GM18505 (cell line): ENCODE results near the gene VAMP5.
"Not testable (repeated sequence)": the region's sequence is repeated elsewhere in the genome, so short reads cannot be mapped to it uniquely, and the experiment has no call there.

Source experiments
- ATAC-seq: cut with Tn5 transposase; IDR thresholded peaks from one replicate; pipeline ENCODE4 v1.9.1; 2021; ENCODE audit not compliant: unreplicated experiment
- POLR2A ChIP-seq: IDR thresholded peaks from 4 replicates; pipeline ENCODE4 v1.6.1; 2011; ENCODE audit warnings: borderline replicate concordance; ENCODE audit not compliant: insufficient read depth, insufficient read length; ENCODE audit errors: extremely low read depth

VAMP5 gene

DNA sequence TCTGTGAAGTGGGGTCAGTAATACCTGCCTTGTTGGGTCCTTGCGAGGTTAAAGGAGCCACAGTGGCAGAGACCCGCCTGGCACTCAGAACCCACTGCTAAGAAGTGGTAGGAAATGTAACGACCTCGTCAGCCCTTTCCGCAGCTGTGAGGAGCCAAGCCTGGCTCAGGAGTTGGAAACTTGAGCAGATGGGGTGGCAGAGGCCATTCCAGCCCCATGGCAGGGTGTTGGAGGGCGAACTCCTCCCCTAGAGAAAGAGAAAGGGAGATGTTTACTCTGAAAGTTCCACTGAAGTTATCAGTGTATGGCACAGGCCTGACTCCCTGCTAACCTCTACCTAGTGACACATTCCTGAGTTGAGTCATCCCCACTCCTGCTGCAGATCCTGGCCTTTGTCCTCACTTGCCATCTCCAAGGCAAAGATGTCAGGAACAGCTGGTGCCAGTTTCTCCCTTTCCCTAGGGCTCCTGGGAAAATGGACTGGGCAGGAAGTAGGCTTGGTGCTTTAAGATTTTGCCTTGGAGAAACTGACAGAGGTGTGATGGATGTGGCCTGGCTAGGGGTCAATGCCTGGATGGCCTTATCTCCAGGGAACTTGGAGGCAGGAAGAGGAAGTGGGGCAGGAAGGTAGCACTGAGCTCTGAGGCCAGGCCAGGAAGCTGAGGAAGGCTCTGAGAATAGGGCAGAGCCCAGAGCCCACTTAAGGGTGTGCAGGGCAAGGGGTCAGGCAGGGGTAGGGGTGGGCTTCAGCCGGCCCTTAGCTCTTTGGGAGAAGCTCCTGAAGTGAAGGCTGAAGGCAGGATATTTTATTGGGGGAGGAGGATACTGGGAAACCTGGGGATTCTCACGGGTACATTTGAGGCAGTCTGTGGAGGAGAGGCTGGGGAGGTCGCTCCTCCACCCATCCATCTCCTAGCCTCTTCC, 888 bp downstream of the VAMP5 start:
- peak; percentile 42 for ATAC-seq
- no peak for TF ChIP-seq POLR2A

DNA sequence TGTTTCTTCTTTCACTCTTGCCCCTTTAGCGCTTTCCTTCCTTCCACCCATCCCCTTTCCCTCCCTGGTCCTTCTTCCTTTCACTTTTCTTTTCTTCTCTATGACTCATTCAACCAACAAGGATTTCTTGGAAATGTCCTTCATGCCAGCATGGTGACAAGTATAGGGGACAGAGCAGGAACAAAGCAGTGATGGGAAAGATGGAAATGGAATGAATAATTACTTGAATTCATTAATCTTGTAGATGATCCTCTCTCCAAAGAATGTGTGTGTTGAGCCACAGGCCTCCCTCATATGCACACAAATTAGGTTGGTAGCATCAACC, 1.5 kb downstream of the VAMP5 start:
- TF ChIP-seq POLR2A, result no peak
- no peak for ATAC-seq

DNA sequence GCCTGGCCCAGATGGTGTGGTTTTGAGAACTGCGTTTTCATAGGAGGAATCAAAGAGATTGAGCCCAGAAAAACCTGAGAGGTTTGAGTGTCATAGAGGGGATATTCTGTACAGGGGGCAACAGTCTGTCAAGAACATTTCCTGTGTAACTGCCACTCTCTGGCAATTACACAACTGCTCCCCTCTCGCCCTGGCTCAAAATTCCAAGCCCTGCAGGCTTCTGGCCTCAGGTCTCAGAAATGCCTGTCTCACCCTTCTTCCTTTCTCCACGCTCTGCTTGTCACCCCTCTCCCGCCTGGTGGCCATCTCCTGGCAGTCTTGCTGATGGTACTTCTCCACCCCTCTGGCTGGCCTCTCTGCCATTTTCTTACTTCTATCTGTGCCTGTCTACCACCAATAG, 4.0 kb downstream of the VAMP5 start:
- TF ChIP-seq POLR2A, result no peak

DNA sequence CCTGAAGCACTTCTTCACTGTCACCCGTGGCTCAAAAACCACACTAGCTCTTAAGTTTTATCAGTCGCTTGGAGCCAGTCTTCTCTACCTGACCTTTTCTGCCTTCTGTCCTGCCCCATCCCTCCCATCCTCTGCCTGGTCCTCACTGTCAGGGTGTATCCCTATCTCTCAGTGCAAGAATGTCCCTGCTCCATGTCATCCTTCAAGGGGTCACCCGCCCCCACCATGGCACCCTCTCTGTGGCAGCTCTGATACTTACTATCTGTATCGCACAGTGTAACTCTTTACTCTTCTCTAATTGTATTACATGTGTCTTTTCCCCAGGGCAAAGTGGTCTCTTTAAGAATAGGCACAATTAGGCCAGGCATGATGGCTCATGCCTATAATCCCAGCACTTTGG, 4.4 kb downstream of the VAMP5 start:
- no peak for ATAC-seq
- TF ChIP-seq POLR2A, result no peak

More for the DNA sequence above, 4.0 kb downstream of the VAMP5 start:
- ATAC-seq, result no peak

DNA sequence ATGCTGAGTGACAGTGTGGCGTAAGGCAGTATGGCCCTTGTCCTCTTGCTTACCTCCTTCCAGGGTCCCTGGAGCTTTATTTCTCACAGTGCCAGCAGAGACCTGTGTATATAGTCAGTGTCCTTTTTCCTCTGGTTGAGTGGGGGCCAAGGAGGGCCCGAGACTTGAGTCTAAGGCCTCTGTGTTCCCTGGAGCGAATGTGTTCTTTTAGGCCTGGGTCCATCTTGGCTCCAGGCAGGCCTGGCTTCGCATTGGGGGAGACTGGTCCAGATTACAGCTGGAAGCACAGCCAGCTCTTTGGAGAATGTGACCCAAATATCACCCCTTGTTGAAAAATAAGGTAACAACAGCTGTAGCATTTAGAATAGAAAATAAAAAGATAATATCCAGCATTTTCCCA, 5.0 kb downstream of the VAMP5 start:
- no peak for TF ChIP-seq POLR2A
- ATAC-seq, result no peak

DNA sequence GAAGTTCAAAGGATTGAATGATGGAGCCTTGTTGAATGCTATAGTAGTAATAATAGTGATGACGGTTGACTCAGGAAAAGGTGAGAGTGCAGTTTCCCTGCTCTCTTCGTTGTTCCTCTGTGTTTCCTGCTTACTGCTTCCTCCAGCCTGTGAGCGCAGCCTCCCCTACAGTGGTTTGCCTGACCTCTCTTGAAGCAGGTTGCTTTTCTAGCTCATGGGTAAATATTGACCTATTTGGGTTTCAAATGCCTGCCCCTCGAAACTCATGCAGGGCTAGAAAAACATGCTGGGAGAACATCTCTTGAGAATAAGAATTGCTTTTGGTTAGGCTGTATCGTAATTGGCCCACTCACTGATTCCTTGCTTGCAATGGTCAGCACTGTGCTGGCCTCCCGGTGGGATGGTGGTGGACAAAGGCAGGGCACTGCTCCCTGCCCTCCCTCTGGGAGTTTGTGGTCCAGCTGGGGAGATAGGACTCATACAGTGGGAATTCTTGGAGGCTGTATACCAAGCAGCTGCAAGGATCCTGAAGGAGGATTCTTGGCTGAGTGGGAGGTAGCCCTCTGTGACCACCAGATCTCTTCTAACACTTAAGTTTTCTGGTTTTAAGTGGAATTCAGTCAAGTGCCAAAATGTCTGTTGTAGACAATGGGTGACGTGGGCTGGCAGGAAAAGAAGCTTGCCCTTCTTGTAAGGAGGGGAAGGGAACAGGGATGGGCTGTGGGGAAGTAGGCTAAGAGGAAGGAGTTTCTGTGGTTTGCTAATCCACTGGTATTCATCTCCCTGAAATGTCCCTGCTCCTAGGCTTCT, 6.0 kb downstream of the VAMP5 start:
- no peak for TF ChIP-seq POLR2A
- no peak for ATAC-seq

DNA sequence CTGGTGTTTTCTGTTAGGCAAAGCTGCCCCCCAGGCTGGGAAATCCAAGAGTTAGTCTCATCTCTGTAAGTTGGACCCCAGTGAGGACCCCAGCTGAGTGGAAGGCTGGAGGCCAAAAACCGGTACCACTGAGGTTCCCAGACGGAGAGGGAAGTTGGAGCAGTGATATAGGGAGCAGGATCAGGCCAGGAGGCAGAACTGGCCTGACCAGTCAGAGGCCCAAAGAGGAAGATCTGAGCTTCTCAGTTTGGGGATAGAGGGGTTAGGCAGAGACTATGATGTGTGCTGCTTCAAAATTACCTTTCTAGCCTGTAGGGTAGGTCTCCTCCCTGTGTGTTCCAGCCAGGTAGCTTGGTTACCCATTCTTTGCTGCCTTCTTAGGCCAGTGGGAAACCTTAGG, 6.7 kb downstream of the VAMP5 start:
- TF ChIP-seq POLR2A, result no peak
- no peak for ATAC-seq

DNA sequence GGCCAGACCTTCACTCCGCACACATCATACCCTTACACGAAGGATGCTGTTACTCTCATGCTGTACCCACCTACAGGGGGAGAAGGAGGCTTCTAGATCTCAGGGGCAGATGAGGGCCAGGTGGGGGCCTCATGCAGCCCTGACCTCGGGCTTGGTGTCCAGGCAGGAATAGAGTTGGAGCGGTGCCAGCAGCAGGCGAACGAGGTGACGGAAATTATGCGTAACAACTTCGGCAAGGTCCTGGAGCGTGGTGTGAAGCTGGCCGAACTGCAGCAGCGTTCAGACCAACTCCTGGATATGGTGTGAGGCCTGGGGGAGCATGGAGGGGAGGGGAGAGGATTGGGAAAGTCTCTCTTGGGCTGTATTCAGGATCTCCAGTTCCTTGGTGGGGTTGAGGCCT, 7.3 kb downstream of the VAMP5 start:
- no peak for TF ChIP-seq POLR2A
- ATAC-seq, result no peak

DNA sequence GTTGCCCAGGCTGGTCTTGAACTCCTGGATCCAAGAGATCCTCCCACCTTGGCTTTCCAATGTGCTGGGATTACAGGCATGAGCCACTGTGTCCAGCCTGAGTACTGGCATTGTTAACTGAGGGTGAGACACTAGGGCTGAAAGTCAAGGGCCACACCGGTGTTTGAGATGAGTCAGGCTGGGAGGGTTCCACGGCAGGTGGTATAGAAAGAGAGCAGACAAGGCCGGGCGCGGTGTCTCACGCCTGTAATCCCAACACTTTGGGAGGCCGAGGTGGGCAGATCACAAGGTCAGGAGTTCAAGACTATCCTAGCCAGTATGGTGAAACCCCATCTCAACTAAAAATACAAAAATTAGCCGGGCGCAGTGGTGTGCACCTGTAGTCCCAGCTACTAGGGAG, 8.1 kb downstream of the VAMP5 start:
- not testable (repeated sequence) for ATAC-seq

DNA sequence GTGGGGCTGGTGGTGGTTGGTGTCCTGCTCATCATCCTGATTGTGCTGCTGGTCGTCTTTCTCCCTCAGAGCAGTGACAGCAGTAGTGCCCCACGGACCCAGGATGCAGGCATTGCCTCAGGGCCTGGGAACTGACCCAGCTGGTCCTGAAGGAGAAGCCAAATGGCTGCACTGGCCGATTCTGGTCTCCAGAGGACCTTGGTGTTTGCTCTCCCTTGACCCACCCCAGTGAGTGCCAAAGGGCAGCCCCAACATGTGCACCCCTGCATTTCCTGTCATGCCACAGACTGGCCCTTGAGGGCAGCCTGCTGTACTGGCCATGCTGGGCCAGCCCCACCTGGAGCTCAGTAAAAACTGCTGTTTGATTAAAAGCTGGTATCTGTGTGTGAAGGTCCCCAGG, 8.8 kb downstream of the VAMP5 start:
- no peak for ATAC-seq
- TF ChIP-seq POLR2A, result no peak

DNA sequence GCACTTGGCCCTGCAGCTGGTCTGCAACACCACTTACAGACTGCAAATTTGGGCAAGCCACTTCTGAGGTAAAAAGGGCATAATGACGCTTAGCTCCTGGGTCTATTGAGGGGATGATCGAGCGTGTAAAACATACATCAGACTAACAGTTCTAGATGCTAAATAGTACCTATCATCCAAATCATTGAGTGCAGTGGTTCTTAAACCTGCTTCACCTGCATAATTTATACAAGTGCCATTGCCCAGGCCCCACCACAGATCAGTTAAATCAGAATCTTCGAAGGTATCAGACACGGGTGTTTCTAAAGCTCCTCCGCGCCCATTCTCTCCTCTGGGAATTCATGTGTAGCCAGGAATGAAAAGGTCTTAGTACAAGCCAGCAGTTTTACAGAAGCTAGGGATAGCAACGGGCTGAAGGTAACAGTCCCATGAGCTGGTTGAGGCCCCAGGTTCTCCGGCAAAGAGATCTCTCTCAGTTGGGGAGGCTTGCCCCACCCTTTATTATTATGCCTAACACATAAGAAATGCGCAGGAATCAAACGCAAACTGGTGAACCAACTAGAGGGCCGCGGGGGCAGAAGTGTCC, 10.6 kb downstream of the VAMP5 start:
- ATAC-seq, result no peak
- TF ChIP-seq POLR2A, result peak; percentile 17

DNA sequence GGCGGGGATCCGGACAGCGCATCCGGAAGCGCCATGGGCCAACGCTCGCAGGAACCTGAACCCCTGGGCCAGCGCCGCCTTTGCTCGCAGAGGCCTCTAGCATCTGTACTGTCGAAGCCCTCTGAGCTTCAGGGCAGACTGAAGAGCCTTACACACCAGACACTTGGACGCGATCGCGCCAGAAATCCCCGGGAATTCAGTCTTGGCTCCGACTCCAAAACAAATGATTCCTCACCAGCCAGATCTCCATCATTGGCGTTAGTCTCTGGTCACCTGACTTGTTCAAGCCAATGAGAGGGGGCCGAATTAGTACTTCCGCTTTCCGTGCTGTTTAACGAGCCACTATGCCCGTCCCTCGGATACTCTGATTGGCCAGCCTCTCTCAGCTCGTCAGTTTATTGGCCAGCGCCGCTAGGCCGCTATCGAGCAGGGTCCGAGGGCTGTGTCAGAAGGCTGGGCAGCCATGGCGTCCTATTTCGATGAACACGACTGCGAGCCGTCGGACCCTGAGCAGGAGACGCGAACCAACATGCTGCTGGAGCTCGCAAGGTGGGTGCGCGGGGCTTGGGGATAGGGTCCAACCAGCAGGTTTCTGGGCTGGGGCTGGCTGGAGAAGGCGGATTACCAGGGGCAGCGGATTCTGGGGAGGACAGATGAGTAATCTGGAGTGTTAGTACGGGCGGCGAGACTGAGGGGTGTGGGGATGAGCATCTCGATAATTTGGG, 11.2 kb downstream of the VAMP5 start, which contains the start of gene RNF181:
Gene RNF181 (plus strand): TSS at position 445 of the 725 bp plus-strand sequence. CDS start 19 bp downstream, at position 464.
- peak; percentile 96 for ATAC-seq
- TF ChIP-seq POLR2A, result peak; percentile 95

DNA sequence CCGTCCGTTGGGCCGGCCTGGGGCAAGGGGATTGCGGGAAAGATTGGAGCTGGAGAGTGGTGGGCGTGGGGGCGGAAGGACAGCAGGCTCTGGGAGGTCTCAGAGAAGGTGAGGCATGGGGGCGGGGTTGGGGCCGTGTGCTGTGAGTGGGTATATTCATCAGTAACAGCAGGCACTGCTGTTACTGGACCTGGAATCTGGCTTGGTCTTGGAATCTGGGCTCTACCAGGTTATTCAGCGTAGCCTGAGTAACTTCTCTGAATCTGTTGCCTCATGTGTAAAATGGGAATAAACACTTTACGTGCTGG, 11.7 kb downstream of the VAMP5 start:
- TF ChIP-seq POLR2A, result no peak
- no peak for ATAC-seq
